Neural cell (in vitro differentiated cells): ENCODE measurements around the gene AMH. TPM values are rescaled to one million over a fixed set of nuclear protein-coding genes. Genes with fewer than 3 reads are reported as not detected.

ENCODE experiments used
- H2AFZ ChIP-seq: fragments of 200-600, 300-800 bp; sonication (generic), shearing (Covaris generic); 2 replicates; pipeline ENCODE4 v1.6.0; 2014; ENCODE audit warnings: low read depth, mild to moderate bottlenecking, antibody characterized with exemption, low read length, moderate library complexity
- H3F3A ChIP-seq: fragments of 200-600 bp; shearing (Covaris generic); 2 replicates; pipeline ENCODE4 v1.6.1; 2016; ENCODE audit warnings: mild to moderate bottlenecking, moderate library complexity, mixed read lengths, antibody characterized with exemption, low read length; ENCODE audit not compliant: insufficient read depth, poor library complexity, severe bottlenecking
- H3K27ac ChIP-seq: fragments of 200-600, 300-800 bp; sonication (generic), shearing (Covaris generic); 2 replicates; pipeline ENCODE4 v1.5.1; 2014; ENCODE audit warnings: mild to moderate bottlenecking, low read length, moderate library complexity
- H3K27me3 ChIP-seq: fragments of 300-800, 200-600 bp; sonication (generic), shearing (Covaris generic); 2 replicates; pipeline ENCODE4 v1.6.0; 2014; ENCODE audit warnings: mild to moderate bottlenecking, low read depth, low read length, moderate library complexity; ENCODE audit not compliant: insufficient read depth
- H3K36me3 ChIP-seq: fragments of 300-800, 200-600 bp; sonication (generic), shearing (Covaris generic); 2 replicates; pipeline ENCODE4 v1.5.1; 2014; ENCODE audit warnings: mild to moderate bottlenecking, antibody characterized with exemption, low read length, moderate library complexity; ENCODE audit not compliant: insufficient read depth
- H3K4me2 ChIP-seq: fragments of 300-800, 200-600 bp; sonication (generic), shearing (Covaris generic); 2 replicates; pipeline ENCODE4 v1.6.0; 2014; ENCODE audit warnings: mild to moderate bottlenecking, low read length
- H3K4me3 ChIP-seq: fragments of 300-800, 200-600 bp; sonication (generic), shearing (Covaris generic); 2 replicates; pipeline ENCODE4 v1.5.1; 2014; ENCODE audit warnings: mild to moderate bottlenecking, low read length, moderate library complexity
- H3K79me2 ChIP-seq: fragments of 200-600 bp; shearing (Covaris generic); replicated peaks from 2 replicates; pipeline ENCODE4 v1.6.0; 2014; ENCODE audit warnings: mild to moderate bottlenecking, low read length, moderate library complexity; ENCODE audit not compliant: insufficient read depth
- H3K9ac ChIP-seq: fragments of 300-800, 200-600 bp; sonication (generic), shearing (Covaris generic); 2 replicates; pipeline ENCODE4 v1.6.1; 2016; ENCODE audit warnings: mild to moderate bottlenecking, low read length, mixed read lengths
- H3K9me2 ChIP-seq: fragments of 200-600 bp; shearing (Covaris generic); 2 replicates; pipeline ENCODE4 v1.6.1; 2016; ENCODE audit warnings: mild to moderate bottlenecking, low read length, mixed read lengths; ENCODE audit not compliant: insufficient read depth
- H3K9me3 ChIP-seq: fragments of 200-600, 300-800 bp; sonication (generic), shearing (Covaris generic); 2 replicates; pipeline ENCODE4 v1.6.1; 2016; ENCODE audit warnings: mild to moderate bottlenecking, mixed run types, low read length, moderate library complexity, mixed read lengths
- H4K20me1 ChIP-seq: fragments of 200-600 bp; shearing (Covaris generic); 2 replicates; pipeline ENCODE4 v1.6.1; 2016; ENCODE audit warnings: mild to moderate bottlenecking, mixed run types; ENCODE audit not compliant: insufficient read depth
- EP300 ChIP-seq: fragments of 450-650 bp; conservative IDR thresholded peaks from 2 replicates; pipeline ENCODE4 v1.6.1; 2014; ENCODE audit warnings: antibody characterized with exemption, mild to moderate bottlenecking, moderate library complexity; ENCODE audit not compliant: poor library complexity, severe bottlenecking
- EZH2 ChIP-seq: fragments of 200-600, 300-800 bp; shearing (Covaris generic), sonication (generic); IDR thresholded peaks from 2 replicates; pipeline ENCODE4 v1.6.1; 2014; ENCODE audit warnings: antibody characterized with exemption, low read length, borderline replicate concordance, mild to moderate bottlenecking; ENCODE audit not compliant: insufficient read depth, poor library complexity, severe bottlenecking
- MXI1 ChIP-seq: fragments of 450-650 bp; conservative IDR thresholded peaks from 2 replicates; pipeline ENCODE4 v1.6.1; 2014; ENCODE audit warnings: antibody characterized with exemption, mild to moderate bottlenecking; ENCODE audit not compliant: poor library complexity, severe bottlenecking
- POLR2AphosphoS5 ChIP-seq: IDR thresholded peaks from 2 replicates; pipeline ENCODE4 v1.6.1; 2012
- RAD21 ChIP-seq: fragments of 450-650 bp; conservative IDR thresholded peaks from 2 replicates; pipeline ENCODE4 v1.6.1; 2014; ENCODE audit warnings: antibody characterized with exemption, mild to moderate bottlenecking, moderate library complexity
- SMC3 ChIP-seq: fragments of 450-650 bp; conservative IDR thresholded peaks from 2 replicates; pipeline ENCODE4 v1.6.1; 2014; ENCODE audit warnings: antibody characterized with exemption, mild to moderate bottlenecking, moderate library complexity; ENCODE audit not compliant: poor library complexity
- TAF1 ChIP-seq: IDR thresholded peaks from 2 replicates; pipeline ENCODE4 v1.6.1; 2012; ENCODE audit warnings: low read depth
- polyA plus RNA-seq: library from polyadenylated mRNA; depleted of rRNA; stranded (reverse); fragments of >200 nt; gene quantifications from 2 replicates; pipeline ENCODE4 v1.2.3, GENCODE V29; 2014
- TF ChIP-seq, protein P1 (sequence below): IDR thresholded peaks from 2 replicates; pipeline ENCODE4 v1.6.1; 2012; ENCODE audit warnings: borderline replicate concordance
- TF ChIP-seq, protein P2 (sequence below): fragments of 450-650 bp; IDR thresholded peaks from 2 replicates; pipeline ENCODE4 v1.5.1; 2014; ENCODE audit warnings: antibody characterized with exemption, mild to moderate bottlenecking, moderate library complexity; ENCODE audit not compliant: poor library complexity, severe bottlenecking

The AMH gene
- polyA plus RNA-seq, 1 donor from 2014 or later = 57.5 TPM

DNA sequence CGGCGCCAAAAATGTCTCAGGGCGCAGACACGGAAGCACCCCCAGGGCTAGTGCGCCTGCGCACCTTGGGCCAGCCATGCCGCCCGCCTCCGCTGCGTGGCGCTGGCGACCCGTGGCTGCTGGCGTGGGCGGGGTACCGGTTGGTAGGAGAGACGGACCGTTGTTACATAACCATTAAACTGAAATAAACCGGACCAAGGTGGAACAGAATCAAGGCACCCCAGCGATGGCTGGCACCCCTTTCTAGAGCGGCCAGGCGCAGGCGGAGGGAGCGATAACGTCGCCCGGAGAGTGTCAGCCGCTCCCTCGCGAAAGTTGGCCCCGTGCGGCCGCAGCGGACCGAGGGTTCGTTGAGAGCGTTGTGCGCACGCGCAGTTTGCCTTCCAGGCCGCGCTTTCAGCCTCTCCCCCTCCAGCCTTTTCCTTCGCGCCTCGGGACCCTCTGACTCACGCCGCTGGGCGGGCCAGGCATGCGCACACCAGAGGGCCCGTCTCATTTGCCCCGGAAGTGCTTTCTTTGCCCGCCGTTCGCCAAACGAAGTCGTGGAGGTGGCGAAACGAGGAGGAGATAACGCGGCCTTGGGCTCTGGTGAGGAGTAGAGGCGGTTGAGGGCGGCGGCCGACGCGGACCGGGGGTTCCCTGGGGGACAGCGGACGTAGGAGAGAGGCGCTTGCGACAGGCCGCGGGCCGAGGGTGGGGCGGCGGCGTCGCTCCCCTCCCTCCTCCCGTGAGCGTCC, 12.6 kb upstream of the AMH start, which contains the start of the genes PLEKHJ1 and SF3A2:
TSS of gene PLEKHJ1 (minus strand) at position 16 of the 737 bp plus-strand sequence. CDS start 81 bp downstream, outside the sequence.
TSS of gene SF3A2 (plus strand) at position 511 of the 737 bp plus-strand sequence. CDS start 6,595 bp downstream, outside the sequence.
- no peaks in the 10 kb centered on the region for H3K36me3 ChIP-seq
- H3K27me3 ChIP-seq = no peaks in the 10 kb centered on the region
- peak within 1 kb of the TSS; percentile 94 for H3K4me3 ChIP-seq
- H3K9ac ChIP-seq = peak within 1 kb of the TSS; percentile 92
- TF ChIP-seq TAF1 (peak; percentile 7), POLR2AphosphoS5 (peak; percentile 95), EZH2 (no peak), SMC3 (peak; percentile 94), EP300 (peak; percentile 70), MXI1 (peak; percentile 100), RAD21 (peak; percentile 99)
- TF ChIP-seq, protein P1, sequence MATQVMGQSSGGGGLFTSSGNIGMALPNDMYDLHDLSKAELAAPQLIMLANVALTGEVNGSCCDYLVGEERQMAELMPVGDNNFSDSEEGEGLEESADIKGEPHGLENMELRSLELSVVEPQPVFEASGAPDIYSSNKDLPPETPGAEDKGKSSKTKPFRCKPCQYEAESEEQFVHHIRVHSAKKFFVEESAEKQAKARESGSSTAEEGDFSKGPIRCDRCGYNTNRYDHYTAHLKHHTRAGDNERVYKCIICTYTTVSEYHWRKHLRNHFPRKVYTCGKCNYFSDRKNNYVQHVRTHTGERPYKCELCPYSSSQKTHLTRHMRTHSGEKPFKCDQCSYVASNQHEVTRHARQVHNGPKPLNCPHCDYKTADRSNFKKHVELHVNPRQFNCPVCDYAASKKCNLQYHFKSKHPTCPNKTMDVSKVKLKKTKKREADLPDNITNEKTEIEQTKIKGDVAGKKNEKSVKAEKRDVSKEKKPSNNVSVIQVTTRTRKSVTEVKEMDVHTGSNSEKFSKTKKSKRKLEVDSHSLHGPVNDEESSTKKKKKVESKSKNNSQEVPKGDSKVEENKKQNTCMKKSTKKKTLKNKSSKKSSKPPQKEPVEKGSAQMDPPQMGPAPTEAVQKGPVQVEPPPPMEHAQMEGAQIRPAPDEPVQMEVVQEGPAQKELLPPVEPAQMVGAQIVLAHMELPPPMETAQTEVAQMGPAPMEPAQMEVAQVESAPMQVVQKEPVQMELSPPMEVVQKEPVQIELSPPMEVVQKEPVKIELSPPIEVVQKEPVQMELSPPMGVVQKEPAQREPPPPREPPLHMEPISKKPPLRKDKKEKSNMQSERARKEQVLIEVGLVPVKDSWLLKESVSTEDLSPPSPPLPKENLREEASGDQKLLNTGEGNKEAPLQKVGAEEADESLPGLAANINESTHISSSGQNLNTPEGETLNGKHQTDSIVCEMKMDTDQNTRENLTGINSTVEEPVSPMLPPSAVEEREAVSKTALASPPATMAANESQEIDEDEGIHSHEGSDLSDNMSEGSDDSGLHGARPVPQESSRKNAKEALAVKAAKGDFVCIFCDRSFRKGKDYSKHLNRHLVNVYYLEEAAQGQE = peak; percentile 31
- TF ChIP-seq, protein P2, sequence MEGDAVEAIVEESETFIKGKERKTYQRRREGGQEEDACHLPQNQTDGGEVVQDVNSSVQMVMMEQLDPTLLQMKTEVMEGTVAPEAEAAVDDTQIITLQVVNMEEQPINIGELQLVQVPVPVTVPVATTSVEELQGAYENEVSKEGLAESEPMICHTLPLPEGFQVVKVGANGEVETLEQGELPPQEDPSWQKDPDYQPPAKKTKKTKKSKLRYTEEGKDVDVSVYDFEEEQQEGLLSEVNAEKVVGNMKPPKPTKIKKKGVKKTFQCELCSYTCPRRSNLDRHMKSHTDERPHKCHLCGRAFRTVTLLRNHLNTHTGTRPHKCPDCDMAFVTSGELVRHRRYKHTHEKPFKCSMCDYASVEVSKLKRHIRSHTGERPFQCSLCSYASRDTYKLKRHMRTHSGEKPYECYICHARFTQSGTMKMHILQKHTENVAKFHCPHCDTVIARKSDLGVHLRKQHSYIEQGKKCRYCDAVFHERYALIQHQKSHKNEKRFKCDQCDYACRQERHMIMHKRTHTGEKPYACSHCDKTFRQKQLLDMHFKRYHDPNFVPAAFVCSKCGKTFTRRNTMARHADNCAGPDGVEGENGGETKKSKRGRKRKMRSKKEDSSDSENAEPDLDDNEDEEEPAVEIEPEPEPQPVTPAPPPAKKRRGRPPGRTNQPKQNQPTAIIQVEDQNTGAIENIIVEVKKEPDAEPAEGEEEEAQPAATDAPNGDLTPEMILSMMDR = peak; percentile 100
- peak within 1 kb of the TSS; percentile 21 for H2AFZ ChIP-seq
- H3F3A ChIP-seq = no peaks in the 10 kb centered on the region
- H3K79me2 ChIP-seq = peaks cover 67% of the 10 kb centered on the region
- H3K9me2 ChIP-seq = no peaks in the 10 kb centered on the region
- no peaks in the 10 kb centered on the region for H3K9me3 ChIP-seq
- H3K27ac ChIP-seq = peak within 1 kb of the TSS; percentile 93
- no peaks in the 10 kb centered on the region for H4K20me1 ChIP-seq
- peak within 1 kb of the TSS; percentile 80 for H3K4me2 ChIP-seq

DNA sequence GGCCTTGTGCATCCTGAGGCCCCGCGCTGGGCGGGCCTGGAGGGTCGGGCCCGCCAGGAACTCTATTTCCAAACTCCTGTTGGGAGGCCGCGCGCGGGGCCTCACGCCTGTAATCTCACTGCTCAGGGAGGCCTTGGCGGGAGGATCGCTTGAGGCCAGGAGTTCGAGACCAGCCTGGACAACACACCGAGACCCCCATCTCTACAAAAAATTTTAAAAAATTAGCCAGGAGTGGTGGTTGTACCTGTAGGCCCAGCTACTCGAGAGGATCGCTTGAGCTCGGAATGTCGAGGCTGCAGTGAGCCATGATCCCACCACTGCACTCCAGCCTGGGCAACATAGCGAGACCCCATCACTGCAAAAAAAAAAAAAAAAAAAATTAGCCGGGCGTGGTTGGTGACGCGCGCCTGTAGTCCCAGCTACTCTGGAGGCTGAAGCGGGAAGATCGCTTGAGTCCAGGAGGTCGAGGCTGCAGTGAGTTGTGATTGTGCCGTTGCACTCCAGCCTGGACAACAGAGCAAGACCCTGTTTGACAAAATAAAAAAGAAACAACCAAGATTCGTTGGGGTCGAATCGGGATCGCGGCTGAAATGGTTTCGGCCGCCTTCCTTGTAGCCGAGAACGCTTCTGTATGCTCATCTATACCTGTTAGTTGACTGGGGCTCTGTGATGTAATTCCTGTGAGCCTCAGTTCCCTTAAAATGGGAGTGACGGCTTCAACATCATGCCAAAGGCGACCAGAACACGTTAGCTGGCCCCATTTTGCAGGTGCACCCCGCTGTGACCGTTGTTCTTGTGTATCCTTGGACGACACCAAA, 11.9 kb upstream of the AMH start:
- Histone ChIP-seq H2AFZ (peak overlapping the region; percentile 21), H3K9ac (peak overlapping the region; percentile 92), H4K20me1 (no peaks in the 10 kb centered on the region), H3K27ac (peak overlapping the region; percentile 93), H3K4me2 (peak overlapping the region; percentile 80), H3K36me3 (no peaks in the 10 kb centered on the region), H3K9me2 (no peaks in the 10 kb centered on the region), H3K9me3 (no peaks in the 10 kb centered on the region), H3F3A (no peaks in the 10 kb centered on the region), H3K79me2 (peaks cover 75% of the 10 kb centered on the region), H3K27me3 (no peaks in the 10 kb centered on the region), H3K4me3 (peak overlapping the region; percentile 94)
- TF ChIP-seq EP300 = no peak
- peak; percentile 26 for TF ChIP-seq TAF1
